Common myeloid progenitor, CD34-positive (primary cell): ENCODE measurements around the gene MRLN.
"Not testable (repeated sequence)": the region's sequence is repeated elsewhere in the genome, so short reads cannot be mapped to it uniquely, and the experiment has no call there.

Source experiments
- CTCF ChIA-PET: fragments of 350-600 bp; sonication (Branson Sonifier 250); formaldehyde crosslinking; loops from one replicate; lab custom pipeline; 2021; ENCODE audit warnings: antibody characterized with exemption; lab: Charles Lee
- POLR2A ChIA-PET: fragments of 350-600 bp; sonication (Branson Sonifier 250); formaldehyde crosslinking; loops from one replicate; lab custom pipeline; 2021; ENCODE audit warnings: antibody characterized with exemption; lab: Charles Lee
- DNase-seq, 3 donors: peaks; one replicate each; pipeline versions ENCODE4 v3.0.0 to v3.0.0-alpha.2; 2013
- H3K27ac ChIP-seq, 2 experiments: 1 replicate in 1 of 2; 2 replicates in 1 of 2; pipeline ENCODE4 v1.7.0; 2013; ENCODE audit warnings: inconsistent platforms in 2 of 2, low read length in 2 of 2, mild to moderate bottlenecking in 2 of 2, low read depth in 1 of 2, moderate library complexity in 1 of 2; ENCODE audit not compliant: severe bottlenecking in 2 of 2, insufficient read depth in 1 of 2, poor library complexity in 1 of 2
- H3K27me3 ChIP-seq, 5 experiments: replicated peaks in 2 of 5; 1 replicate in 3 of 5; 2 replicates in 2 of 5; pipeline versions ENCODE4 v1.6.1 to v1.7.0; 2013; ENCODE audit warnings: low read length in 4 of 5, mild to moderate bottlenecking in 2 of 5, moderate library complexity in 2 of 5, inconsistent platforms in 1 of 5; ENCODE audit not compliant: insufficient read depth in 5 of 5, control insufficient read depth in 4 of 5
- H3K36me3 ChIP-seq, 4 experiments: 1 replicate in 2 of 4; 2 replicates in 2 of 4; pipeline versions ENCODE4 v1.6.1 to v1.7.0; 2013; ENCODE audit warnings: low read length in 3 of 4, control low read depth in 1 of 4, mild to moderate bottlenecking in 1 of 4; ENCODE audit not compliant: control insufficient read depth in 4 of 4, insufficient read depth in 4 of 4
- H3K4me1 ChIP-seq, 4 experiments: 1 replicate in 3 of 4; 2 replicates in 1 of 4; pipeline versions ENCODE4 v1.6.1 to v1.7.1; 2013; ENCODE audit warnings: low read length in 3 of 4, mild to moderate bottlenecking in 3 of 4, control low read depth in 1 of 4, inconsistent platforms in 1 of 4, moderate library complexity in 1 of 4; ENCODE audit not compliant: control insufficient read depth in 4 of 4, insufficient read depth in 4 of 4; ENCODE audit errors: control extremely low read depth in 1 of 4
- H3K4me3 ChIP-seq, 7 experiments: 1 replicate in 4 of 7; 2 replicates in 3 of 7; pipeline versions ENCODE4 v1.5.1 to v1.7.0; 2013; ENCODE audit warnings: mild to moderate bottlenecking in 7 of 7, low read length in 6 of 7, moderate library complexity in 6 of 7, inconsistent platforms in 2 of 7, low read depth in 2 of 7, control low read depth in 1 of 7; ENCODE audit not compliant: insufficient read depth in 4 of 7, control insufficient read depth in 1 of 7; ENCODE audit errors: extremely low read depth in 1 of 7
- H3K9me3 ChIP-seq, 5 experiments: 1 replicate in 4 of 5; 2 replicates in 1 of 5; pipeline versions ENCODE4 v1.6.1 to v1.7.1; 2013; ENCODE audit warnings: low read length in 4 of 5, mild to moderate bottlenecking in 2 of 5, inconsistent platforms in 1 of 5, low read depth in 1 of 5, moderate library complexity in 1 of 5; ENCODE audit not compliant: control insufficient read depth in 4 of 5, insufficient read depth in 2 of 5; ENCODE audit errors: control extremely low read depth in 1 of 5
- WGBS: methylation state at CpG from one replicate; pipeline ENCODE4 v1.1.5; 2013; ENCODE audit not compliant: insufficient coverage; 5-methylcytosine and 5-hydroxymethylcytosine counted together

The MRLN gene

DNA sequence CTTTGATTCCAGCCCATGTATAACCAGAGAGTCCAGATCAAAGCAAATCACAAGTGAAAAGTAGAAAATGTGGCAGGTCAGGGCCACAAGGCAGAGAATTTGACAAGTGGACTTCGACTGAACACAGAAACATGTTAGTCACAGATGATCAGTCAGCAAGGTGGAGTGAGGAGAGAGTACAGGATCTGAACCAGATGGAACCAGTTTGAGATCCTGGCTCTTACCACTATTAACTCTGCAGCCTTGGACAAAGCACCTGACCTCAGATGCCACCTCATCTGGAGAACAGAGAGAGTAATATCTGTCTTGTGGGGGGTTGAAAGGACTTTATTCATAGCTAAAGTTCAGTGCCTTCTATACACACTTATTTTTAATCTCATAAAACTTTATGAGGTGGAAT is 4.4 kb downstream of the MRLN start:
- 60% methylated on average over 1 of the region's 1 CpG for WGBS
- H3K4me1 ChIP-seq: no peaks in the 10 kb centered on the region
- no peak overlapping the region for H3K4me3 ChIP-seq
- no peaks in the 10 kb centered on the region for H3K9me3 ChIP-seq
- no peaks in the 10 kb centered on the region for H3K36me3 ChIP-seq
- POLR2A ChIA-PET: no interaction called here
- H3K27me3 ChIP-seq: no peaks in the 10 kb centered on the region
- DNase-seq: no peak
- CTCF ChIA-PET: no interaction called here
- no peak overlapping the region for H3K27ac ChIP-seq

DNA sequence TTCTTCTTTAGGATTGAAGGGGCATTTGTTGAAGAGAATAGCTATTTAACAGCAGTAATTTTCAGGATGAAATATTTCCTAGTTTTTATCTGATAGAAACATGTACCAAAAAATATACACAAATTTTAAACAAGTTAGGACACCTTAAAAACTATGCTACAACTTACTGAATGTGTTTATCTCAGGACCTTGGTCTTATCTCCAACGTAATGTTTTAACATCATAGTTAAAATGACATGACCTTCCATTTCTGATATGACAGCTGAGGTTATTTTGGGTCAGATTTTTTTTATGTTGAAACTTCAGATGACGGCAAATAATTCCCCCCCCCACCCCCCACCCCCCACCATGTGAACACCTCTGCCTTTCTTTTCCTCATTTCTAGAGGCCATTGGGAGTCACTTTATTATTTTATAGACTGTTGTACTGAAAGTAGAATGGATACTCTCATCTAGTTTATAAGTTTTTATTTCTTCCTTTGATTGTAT is 8.0 kb downstream of the MRLN start:
- H3K36me3 ChIP-seq: no peaks in the 10 kb centered on the region
- no CpG with 5 or more reads among the region's 2 CpGs for WGBS
- CTCF ChIA-PET: no interaction called here

GRCh38 chr10:59744762-59745161 is 8.5 kb downstream of the MRLN start:
- DNase-seq, H3K27me3 ChIP-seq, H3K36me3 ChIP-seq, H3K9me3 ChIP-seq, H3K4me1 ChIP-seq, CTCF ChIA-PET, H3K4me3 ChIP-seq, H3K27ac ChIP-seq, POLR2A ChIA-PET: not testable (repeated sequence)
- 100% methylated on average over 1 of the region's 6 CpGs for WGBS

More for the DNA sequence above, 8.0 kb downstream of the MRLN start:
- Histone ChIP-seq H3K27me3 (no peaks in the 10 kb centered on the region), H3K27ac (no peak overlapping the region), H3K4me1 (no peaks in the 10 kb centered on the region), H3K4me3 (no peak overlapping the region), H3K9me3 (no peaks in the 10 kb centered on the region)
- POLR2A ChIA-PET: no interaction called here
- DNase-seq: no peak

DNA sequence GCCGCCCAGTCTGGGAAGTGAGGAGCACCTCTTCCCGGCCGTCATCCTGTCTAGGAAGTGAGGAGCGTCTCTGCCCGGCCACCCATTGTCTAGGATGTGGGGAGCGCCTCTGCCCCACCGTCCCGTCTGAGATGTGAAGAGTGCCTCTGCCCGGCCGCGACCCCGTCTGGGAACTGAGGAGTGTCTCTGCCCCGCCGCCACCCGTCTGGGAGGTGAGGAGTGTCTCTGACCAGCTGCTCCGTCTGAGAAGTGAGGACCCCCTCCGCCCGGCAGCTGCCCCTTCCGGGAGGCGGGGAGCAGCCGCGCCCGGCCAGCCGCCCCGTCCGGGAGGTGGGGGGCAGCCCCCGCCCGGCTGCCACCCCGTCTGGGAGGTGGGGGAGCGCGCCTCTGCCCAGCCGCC is 9.1 kb downstream of the MRLN start:
- H3K4me1 ChIP-seq, H3K4me3 ChIP-seq, DNase-seq, H3K27me3 ChIP-seq, CTCF ChIA-PET, H3K36me3 ChIP-seq, H3K27ac ChIP-seq, H3K9me3 ChIP-seq, POLR2A ChIA-PET: not testable (repeated sequence)
- 100% methylated on average over 22 of the region's 32 CpGs for WGBS

- no peak for DNase-seq
- no peak overlapping the region for H3K27ac ChIP-seq
- 94% methylated on average over 3 of the region's 5 CpGs for WGBS
- H3K36me3 ChIP-seq: no peaks in the 10 kb centered on the region
- CTCF ChIA-PET: interaction anchor here (0.6 to 1.0 kb wide), 3 partner anchors 32 to 936 kb away, joined by 3 read pairs; no protein-coding TSS in a partner anchor
- H3K9me3 ChIP-seq: no peaks in the 10 kb centered on the region
- no peak overlapping the region for H3K4me3 ChIP-seq
- POLR2A ChIA-PET: no interaction called here
- H3K27me3 ChIP-seq: no peaks in the 10 kb centered on the region
- H3K4me1 ChIP-seq: no peaks in the 10 kb centered on the region
These were observed 11.7 kb downstream of the MRLN start for GRCh38 chr10:59741583-59741982.

- no peak overlapping the region for H3K27ac ChIP-seq
- CTCF ChIA-PET: interaction anchor here (0.6 to 1.0 kb wide), 2 partner anchors 130 to 936 kb away, joined by 3 read pairs; no protein-coding TSS in a partner anchor
- H3K9me3 ChIP-seq: no peaks in the 10 kb centered on the region
- no peaks in the 10 kb centered on the region for H3K36me3 ChIP-seq
- H3K4me1 ChIP-seq: no peaks in the 10 kb centered on the region
- H3K4me3 ChIP-seq: no peak overlapping the region
- POLR2A ChIA-PET: no interaction called here
- H3K27me3 ChIP-seq: no peaks in the 10 kb centered on the region
- DNase-seq: no peak
These were observed 12.2 kb downstream of the MRLN start for GRCh38 chr10:59741048-59741447.

GRCh38 chr10:59736749-59737148 is 16.5 kb downstream of the MRLN start:
- CTCF ChIA-PET: no interaction called here
- no peak for DNase-seq
- Histone ChIP-seq H3K9me3 (no peaks in the 10 kb centered on the region), H3K27ac (no peak overlapping the region), H3K4me1 (no peaks in the 10 kb centered on the region), H3K36me3 (no peaks in the 10 kb centered on the region), H3K27me3 (no peaks in the 10 kb centered on the region), H3K4me3 (no peak overlapping the region)
- POLR2A ChIA-PET: no interaction called here
- 100% methylated on average over 1 of the region's 1 CpG for WGBS
